HepG2 (cell line): ENCODE measurements around the gene MRPS7. TPM values are rescaled to one million over a fixed set of nuclear protein-coding genes. Genes with fewer than 3 reads are reported as not detected.
A peak's percentile ranks its signal among the peaks of the same experiment; 100 is the strongest.

Experiments
- ATAC-seq: fragments of 200-7000 bp; cut with Tn5 transposase; 3 replicates; pipeline ENCODE4 v1.9.1; 2020; ENCODE audit warnings: mild to moderate bottlenecking, moderate library complexity
- BruUV-seq: library from RNA; stranded (reverse); fragments of 400-500 nt; replicated peaks from 2 replicates; lab custom pipeline; 2021; lab: Mats Ljungman, UMichigan
- CTCF ChIA-PET: fragments of 300-600 bp; formaldehyde crosslinking; extraction: SDS; loops from one replicate; lab custom pipeline; 2021; ENCODE audit warnings: low total read pairs, inconsistent platforms, low intra/inter-chr PET ratio; lab: Yijun Ruan, JAX
- POLR2A ChIA-PET: fragments of 350-600 bp; sonication (Branson Sonifier 250); formaldehyde crosslinking; loops from one replicate; lab custom pipeline; 2020; ENCODE audit warnings: antibody characterized with exemption, inconsistent platforms; lab: Yijun Ruan, JAX
- DNase-seq: peaks from one replicate; pipeline ENCODE4 v3.0.0-alpha.2; 2015; ENCODE audit warnings: low spot score
- FAIRE-seq: peaks from 3 replicates; lab custom pipeline; 2011; peaks lifted over from hg19 to GRCh38; lab: Jason Lieb, UNC
- H2AFZ ChIP-seq: one replicate; pipeline ENCODE4 v1.6.1; 2011; ENCODE audit warnings: low read length, inconsistent platforms
- H3K27ac ChIP-seq: fragments of 300-600 bp; 3 replicates; pipeline ENCODE4 v1.8.0; 2011; ENCODE audit warnings: mixed run types, mild to moderate bottlenecking, mixed read lengths, low read length, inconsistent platforms; ENCODE audit not compliant: insufficient read depth; ENCODE audit errors: extremely low read length
- H3K27me3 ChIP-seq, 2 experiments: fragments of 200-600 bp in 1 of 2; 2 replicates in 1 of 2; 3 replicates in 1 of 2; pipeline versions ENCODE4 v1.6.0 to v1.8.0; 2011; ENCODE audit warnings: low read length in 2 of 2, mild to moderate bottlenecking in 2 of 2, moderate library complexity in 2 of 2, inconsistent platforms in 1 of 2; ENCODE audit not compliant: insufficient read depth in 2 of 2, control insufficient read depth in 1 of 2
- H3K36me3 ChIP-seq, 2 experiments: fragments of 200-600 bp in 1 of 2; replicated peaks in 1 of 2; 2 replicates in 1 of 2; 3 replicates in 1 of 2; pipeline versions ENCODE4 v1.5.1 to v1.8.0; 2011; ENCODE audit warnings: low read length in 2 of 2, inconsistent platforms in 1 of 2; ENCODE audit not compliant: insufficient read depth in 2 of 2, control insufficient read depth in 1 of 2
- H3K4me1 ChIP-seq: 2 replicates; pipeline ENCODE4 v1.5.1; 2012; ENCODE audit warnings: low read length, inconsistent platforms; ENCODE audit not compliant: insufficient read depth
- H3K4me2 ChIP-seq: 2 replicates; pipeline ENCODE4 v1.6.0; 2011; ENCODE audit warnings: low read depth, low read length, inconsistent platforms
- H3K4me3 ChIP-seq, 3 experiments: fragments of 200-600 bp in 1 of 3; sonication (generic), shearing (Covaris generic) in 1 of 3; replicated peaks in 1 of 3; 2 replicates each; pipeline ENCODE4 v1.5.1; 2011 to 2016; ENCODE audit warnings: low read length in 3 of 3, inconsistent platforms in 2 of 3, low read depth in 2 of 3, mild to moderate bottlenecking in 2 of 3, control low read depth in 1 of 3, mixed read lengths in 1 of 3; ENCODE audit not compliant: insufficient read depth in 1 of 3
- H3K79me2 ChIP-seq: one replicate; pipeline ENCODE4 v1.6.1; 2011; ENCODE audit warnings: low read length, inconsistent platforms; ENCODE audit not compliant: insufficient read depth
- H3K9ac ChIP-seq: 2 replicates; pipeline ENCODE4 v1.6.0; 2011; ENCODE audit warnings: mild to moderate bottlenecking, low read depth, low read length, inconsistent platforms; ENCODE audit not compliant: insufficient read depth
- H3K9me3 ChIP-seq: 2 replicates; pipeline ENCODE4 v1.5.1; 2012; ENCODE audit warnings: mild to moderate bottlenecking, low read length
- H4K20me1 ChIP-seq: 2 replicates; pipeline ENCODE4 v1.6.0; 2011; ENCODE audit warnings: inconsistent platforms, mild to moderate bottlenecking, low read length, moderate library complexity; ENCODE audit not compliant: insufficient read depth
- CENPBD1 ChIP-seq: sonication (generic); formaldehyde crosslinking; IDR thresholded peaks from 2 replicates; pipeline ENCODE4 v1.8.0; 2022; ENCODE audit warnings: missing genetic modification reagents, low read depth, mild to moderate bottlenecking, borderline replicate concordance
- HIC2 ChIP-seq: sonication (generic); formaldehyde crosslinking; IDR thresholded peaks from 2 replicates; pipeline ENCODE4 v1.9.0; 2022; ENCODE audit warnings: low read depth, missing genetic modification reagents
- MLX ChIP-seq: IDR thresholded peaks from 2 replicates; pipeline ENCODE4 v1.6.1; 2016
- PHB2 ChIP-seq: fragments of 450-650 bp; IDR thresholded peaks from 2 replicates; pipeline ENCODE4 v1.6.1; 2018; ENCODE audit not compliant: partially characterized antibody
- RAD51 ChIP-seq: fragments of 450-650 bp; IDR thresholded peaks from 2 replicates; pipeline ENCODE4 v1.6.1; 2016; ENCODE audit warnings: borderline replicate concordance
- RBFOX2 ChIP-seq: fragments of 200-400 bp; formaldehyde crosslinking; IDR thresholded peaks from 2 replicates; pipeline ENCODE4 v1.6.1; 2017; ENCODE audit warnings: low read depth, mild to moderate bottlenecking, low read length
- SIX1 ChIP-seq: sonication (generic); formaldehyde crosslinking; IDR thresholded peaks from 2 replicates; pipeline ENCODE4 v1.4.0; 2020; ENCODE audit warnings: missing genetic modification reagents, borderline replicate concordance
- ZNF296 ChIP-seq: sonication (generic); formaldehyde crosslinking; conservative IDR thresholded peaks from 2 replicates; pipeline ENCODE4 v1.5.0; 2020; ENCODE audit warnings: mild to moderate bottlenecking, missing genetic modification reagents
- ZNF577 ChIP-seq: sonication (generic); formaldehyde crosslinking; IDR thresholded peaks from 2 replicates; pipeline ENCODE4 v1.4.0; 2020; ENCODE audit warnings: mild to moderate bottlenecking, low read depth, missing genetic modification reagents, borderline replicate concordance
- ZNF674 ChIP-seq: sonication (generic); formaldehyde crosslinking; IDR thresholded peaks from 2 replicates; pipeline ENCODE4 v1.5.0; 2020; ENCODE audit warnings: low read depth, mild to moderate bottlenecking, missing genetic modification reagents
- ZNF737 ChIP-seq: sonication (generic); formaldehyde crosslinking; IDR thresholded peaks from 2 replicates; pipeline ENCODE4 v1.5.0; 2020; ENCODE audit warnings: missing genetic modification reagents, mild to moderate bottlenecking, borderline replicate concordance
- WGBS: methylation state at CpG from one replicate; pipeline ENCODE4 v1.1.6; 2017; ENCODE audit warnings: low lambda C conversion rate; 5-methylcytosine and 5-hydroxymethylcytosine counted together
- in situ Hi-C: cut with HindIII; loops from 2 replicates; pipeline ENCODE4 v1.10.0; 2017; ENCODE audit warnings: low pct_unique_long_range_greater_than_20kb; ENCODE audit not compliant: extremely low pct_ligation_motif_present
- intact Hi-C: fragments of 100-400 bp; cut with micrococcal nuclease; formaldehyde crosslinking; loops from one replicate; pipeline ENCODE4 v1.10.0; 2022; ENCODE audit not compliant: unreplicated experiment
- polyA plus RNA-seq, 8 experiments: library from polyadenylated mRNA; depleted of rRNA in 3 of 8; stranded (reverse) in 7 of 8; unstranded in 1 of 8; fragments of >200 nt; fragmentation: Illumina TruSeq in 4 of 8; extraction: Trizol in 4 of 8; gene quantifications; 2 replicates each; pipeline versions ENCODE4 v1.2.1 to v1.2.3, GENCODE V29; 2011 to 2016; ENCODE audit warnings: low read depth in 4 of 8, missing spikeins in 1 of 8, mixed read lengths in 1 of 8; ENCODE audit not compliant: insufficient read depth in 1 of 8
- total RNA-seq, 5 experiments: library from RNA; depleted of rRNA; stranded (reverse); fragments of >200 nt; fragmentation: Illumina TruSeq; extraction: Trizol; gene quantifications; 2 replicates each; pipeline ENCODE4 v1.2.3, GENCODE V29; 2016; ENCODE audit warnings: low read depth in 1 of 5
- TF ChIP-seq, protein P1 (sequence below): sonication (generic); formaldehyde crosslinking; IDR thresholded peaks from 2 replicates; pipeline ENCODE4 v1.4.0; 2020; ENCODE audit warnings: missing genetic modification reagents

MRPS7 gene
- total and polyA plus RNA-seq, 2 of the 13 experiments (the other 11 are each of a cell fraction or from before 2014, with no cell fraction given): 97.0 to 162 TPM

GRCh38 chr17:75261336-75262111 is at the start of gene MRPS7, which contains the start of gene GGA3 (continued):
- peak; percentile 75; the same call in 1 of the 2 replicates for TF ChIP-seq CENPBD1 (CRISPR knock-in tag)
- no peak for TF ChIP-seq PHB2
- TF ChIP-seq RBFOX2: peak; percentile 98
- TF ChIP-seq, all 625 proteins: peak for 359

GRCh38 chr17:75218131-75218530 is 43.5 kb upstream of the MRPS7 start:
- BruUV-seq: no TSS peak

More at GRCh38 chr17:75218131-75218530, 43.5 kb upstream of the MRPS7 start:
- Histone ChIP-seq H2AFZ (no peak overlapping the region), H3K27me3 (no peaks in the 10 kb centered on the region), H3K9me3 (no peaks in the 10 kb centered on the region), H3K4me3 (no peak overlapping the region), H3K27ac (no peak overlapping the region), H3K4me1 (no peaks in the 10 kb centered on the region)
- FAIRE-seq: no peak
- TF ChIP-seq SIX1 (CRISPR knock-in tag): no peak
- TF ChIP-seq ZNF737 (CRISPR knock-in tag): no peak
- TF ChIP-seq ZNF674: no peak
- no peak for TF ChIP-seq MLX
- TF ChIP-seq RAD51: no peak
- TF ChIP-seq, protein P1, sequence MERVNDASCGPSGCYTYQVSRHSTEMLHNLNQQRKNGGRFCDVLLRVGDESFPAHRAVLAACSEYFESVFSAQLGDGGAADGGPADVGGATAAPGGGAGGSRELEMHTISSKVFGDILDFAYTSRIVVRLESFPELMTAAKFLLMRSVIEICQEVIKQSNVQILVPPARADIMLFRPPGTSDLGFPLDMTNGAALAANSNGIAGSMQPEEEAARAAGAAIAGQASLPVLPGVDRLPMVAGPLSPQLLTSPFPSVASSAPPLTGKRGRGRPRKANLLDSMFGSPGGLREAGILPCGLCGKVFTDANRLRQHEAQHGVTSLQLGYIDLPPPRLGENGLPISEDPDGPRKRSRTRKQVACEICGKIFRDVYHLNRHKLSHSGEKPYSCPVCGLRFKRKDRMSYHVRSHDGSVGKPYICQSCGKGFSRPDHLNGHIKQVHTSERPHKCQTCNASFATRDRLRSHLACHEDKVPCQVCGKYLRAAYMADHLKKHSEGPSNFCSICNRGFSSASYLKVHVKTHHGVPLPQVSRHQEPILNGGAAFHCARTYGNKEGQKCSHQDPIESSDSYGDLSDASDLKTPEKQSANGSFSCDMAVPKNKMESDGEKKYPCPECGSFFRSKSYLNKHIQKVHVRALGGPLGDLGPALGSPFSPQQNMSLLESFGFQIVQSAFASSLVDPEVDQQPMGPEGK: no peak
- TF ChIP-seq HIC2: no peak
- TF ChIP-seq ZNF577 (CRISPR knock-in tag): no peak
- no peak for TF ChIP-seq ZNF296 (CRISPR knock-in tag)
- TF ChIP-seq, all 625 proteins: peak for 0
- over 99% methylated on average over 6 of the region's 6 CpGs for WGBS
- Histone ChIP-seq H3K79me2 (no peaks in the 10 kb centered on the region), H3K9ac (no peak overlapping the region), H4K20me1 (no peaks in the 10 kb centered on the region), H3K36me3 (peaks cover 23 to 72% of the 10 kb centered on the region in 2 experiments), H3K4me2 (no peak overlapping the region)
- intact Hi-C loops (no loop called here), in situ Hi-C loops (no loop called here)
- ChIA-PET CTCF (no interaction called here), POLR2A (interaction anchor here (0.9 kb wide), 1 partner anchor 12 kb away, joined by 3 read pairs; the partner anchor contains the start of gene NUP85)
- ATAC-seq: no peak
- no peak for DNase-seq
